Activated B cell treated with CpG ODN at 0.5 μM for 24 hours (primary cell): ENCODE measurements around the gene LIG1. TPM values are rescaled to one million over a fixed set of nuclear protein-coding genes. Genes with fewer than 3 reads are reported as not detected.

Experiments used
- ATAC-seq: fragments of 200-7000 bp; cut with Tn5 transposase; one replicate; pipeline ENCODE4 v1.10.0; 2021; ENCODE audit warnings: low read depth, mild to moderate bottlenecking, moderate library complexity
- CTCF ChIA-PET: fragments of 350-600 bp; sonication (Branson Sonifier 250); formaldehyde crosslinking; loops from one replicate; lab custom pipeline; 2021; ENCODE audit warnings: antibody characterized with exemption; lab: Charles Lee
- POLR2A ChIA-PET: fragments of 350-600 bp; sonication (Branson Sonifier 250); formaldehyde crosslinking; loops from one replicate; lab custom pipeline; 2021; ENCODE audit warnings: antibody characterized with exemption; lab: Charles Lee
- DNase-seq: peaks from one replicate; pipeline ENCODE4 v3.0.0; 2022
- H3K27ac Mint-ChIP-seq: one replicate; pipeline ENCODE4 v1.8.0; 2020; ENCODE audit warnings: mixed read lengths
- H3K27me3 Mint-ChIP-seq: one replicate; pipeline ENCODE4 v1.8.0; 2021; ENCODE audit warnings: mixed read lengths
- H3K36me3 Mint-ChIP-seq: one replicate; pipeline ENCODE4 v1.8.0; 2021; ENCODE audit warnings: low read depth, mixed read lengths
- H3K4me1 Mint-ChIP-seq: one replicate; pipeline ENCODE4 v1.8.0; 2021; ENCODE audit warnings: mixed read lengths
- H3K4me3 Mint-ChIP-seq: one replicate; pipeline ENCODE4 v1.8.0; 2020; ENCODE audit warnings: mild to moderate bottlenecking, mixed read lengths
- H3K9me3 Mint-ChIP-seq: one replicate; pipeline ENCODE4 v1.8.0; 2020; ENCODE audit warnings: mixed read lengths
- intact Hi-C: fragments of 100-400 bp; cut with micrococcal nuclease; formaldehyde crosslinking; loops from one replicate; pipeline ENCODE4 v1.15.1; 2024
- total RNA-seq: library from RNA; stranded (reverse); gene quantifications from 2 replicates; pipeline ENCODE4 v1.2.3, GENCODE V29; 2022
- TF ChIP-seq, protein P1 (sequence below): fragments of 200-600 bp; IDR thresholded peaks from one replicate; pipeline ENCODE4 v1.8.0; 2022; ENCODE audit warnings: antibody characterized with exemption, mild to moderate bottlenecking

The LIG1 gene
- total RNA-seq, 1 donor from 2014 or later = 41.8 TPM

DNA sequence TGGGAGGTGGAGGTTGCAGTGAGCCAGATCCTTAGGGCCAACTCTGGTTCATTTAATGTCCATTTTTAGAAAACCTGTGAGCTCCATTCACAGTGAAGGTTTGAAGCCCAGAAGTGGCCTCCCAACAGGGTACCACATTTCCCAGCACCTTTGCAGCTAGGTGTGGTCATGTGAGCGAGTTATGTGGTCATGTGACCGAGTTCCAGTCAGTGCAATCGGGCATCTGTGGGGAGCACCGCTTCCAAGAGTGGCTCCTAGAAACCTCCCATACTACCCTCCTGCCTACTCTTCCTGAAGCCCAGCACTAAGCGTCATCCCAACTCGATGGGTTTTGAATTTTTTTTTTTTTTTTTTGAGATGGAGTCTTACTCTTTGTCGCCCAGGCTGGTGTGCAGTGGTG, 58.9 kb downstream of the LIG1 start:
- no peak for DNase-seq
- H3K27me3 Mint-ChIP-seq = no peaks in the 10 kb centered on the region
- POLR2A ChIA-PET = interaction anchor here (0.5 to 1.9 kb wide), 11 partner anchors 11 to 1817 kb away, joined by 3 to 7 read pairs (median 4); partner anchors contain the start of genes CARD8 and EMP3
- no peak for ATAC-seq
- no peak overlapping the region for H3K4me3 Mint-ChIP-seq
- intact Hi-C loops = no loop called here
- TF ChIP-seq, protein P1, sequence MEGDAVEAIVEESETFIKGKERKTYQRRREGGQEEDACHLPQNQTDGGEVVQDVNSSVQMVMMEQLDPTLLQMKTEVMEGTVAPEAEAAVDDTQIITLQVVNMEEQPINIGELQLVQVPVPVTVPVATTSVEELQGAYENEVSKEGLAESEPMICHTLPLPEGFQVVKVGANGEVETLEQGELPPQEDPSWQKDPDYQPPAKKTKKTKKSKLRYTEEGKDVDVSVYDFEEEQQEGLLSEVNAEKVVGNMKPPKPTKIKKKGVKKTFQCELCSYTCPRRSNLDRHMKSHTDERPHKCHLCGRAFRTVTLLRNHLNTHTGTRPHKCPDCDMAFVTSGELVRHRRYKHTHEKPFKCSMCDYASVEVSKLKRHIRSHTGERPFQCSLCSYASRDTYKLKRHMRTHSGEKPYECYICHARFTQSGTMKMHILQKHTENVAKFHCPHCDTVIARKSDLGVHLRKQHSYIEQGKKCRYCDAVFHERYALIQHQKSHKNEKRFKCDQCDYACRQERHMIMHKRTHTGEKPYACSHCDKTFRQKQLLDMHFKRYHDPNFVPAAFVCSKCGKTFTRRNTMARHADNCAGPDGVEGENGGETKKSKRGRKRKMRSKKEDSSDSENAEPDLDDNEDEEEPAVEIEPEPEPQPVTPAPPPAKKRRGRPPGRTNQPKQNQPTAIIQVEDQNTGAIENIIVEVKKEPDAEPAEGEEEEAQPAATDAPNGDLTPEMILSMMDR = no peak
- H3K4me1 Mint-ChIP-seq = peaks cover 16% of the 10 kb centered on the region
- peak overlapping the region; percentile 88 for H3K27ac Mint-ChIP-seq
- H3K9me3 Mint-ChIP-seq = no peaks in the 10 kb centered on the region
- peaks cover 13% of the 10 kb centered on the region for H3K36me3 Mint-ChIP-seq
- CTCF ChIA-PET = interaction anchor here (1.1 to 5.7 kb wide), 5 partner anchors 8 to 150 kb away, joined by 3 to 77 read pairs (median 6); no protein-coding TSS in a partner anchor

DNA sequence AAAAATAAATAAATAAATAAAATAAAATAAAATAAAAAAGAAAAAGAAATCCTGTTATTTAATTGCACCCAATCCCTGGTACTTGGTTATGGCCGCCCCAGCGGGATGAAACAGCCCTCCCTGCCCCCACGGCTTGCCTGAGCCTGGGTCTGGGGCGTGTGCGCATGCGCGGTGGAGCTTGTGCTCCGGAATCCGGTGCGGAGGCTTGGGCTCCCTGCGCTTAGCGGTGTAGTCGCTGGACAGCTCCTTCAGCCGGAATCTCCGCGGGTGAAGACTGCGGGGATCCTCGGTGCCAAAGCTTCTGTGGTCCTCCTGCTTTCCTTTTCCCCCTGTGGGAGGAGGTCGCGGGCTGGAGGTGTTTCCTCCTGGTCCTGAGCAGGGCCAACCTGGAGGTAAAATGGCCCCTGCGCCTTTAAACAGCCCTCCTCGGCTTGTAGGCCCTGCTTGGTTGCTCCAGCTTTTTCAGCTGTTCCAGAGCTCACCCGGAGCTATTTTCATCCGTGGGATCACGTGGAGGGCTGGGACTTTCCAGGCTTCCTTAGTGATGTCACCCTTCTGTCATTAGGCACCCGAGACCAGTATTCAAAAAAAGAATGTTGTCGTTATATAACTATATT, 59.7 kb downstream of the LIG1 start, which contains the start of gene PLA2G4C:
Gene PLA2G4C, minus strand, starts transcription at position 468 of the 617 bp plus-strand sequence. CDS start 4,288 bp downstream, outside the sequence.
- POLR2A ChIA-PET = interaction anchor here (0.6 to 1.9 kb wide), 15 partner anchors 8 to 1818 kb away, joined by 3 to 10 read pairs (median 4); partner anchors contain the start of genes CARD8, EMP3 and TMEM143
- Mint-ChIP-seq H3K27me3 (no peaks in the 10 kb centered on the region), H3K4me1 (peaks cover 16% of the 10 kb centered on the region), H3K27ac (peak within 1 kb of the TSS; percentile 88), H3K36me3 (peaks cover 9% of the 10 kb centered on the region), H3K9me3 (no peaks in the 10 kb centered on the region), H3K4me3 (peak within 1 kb of the TSS; percentile 86)
- intact Hi-C loops = no loop called here
- ATAC-seq (peak; percentile 85), DNase-seq (peak; percentile 77)
- TF ChIP-seq, protein P1 = no peak
- CTCF ChIA-PET = interaction anchor here (0.6 to 5.7 kb wide), 6 partner anchors 8 to 156 kb away, joined by 3 to 77 read pairs (median 4); no protein-coding TSS in a partner anchor

DNA sequence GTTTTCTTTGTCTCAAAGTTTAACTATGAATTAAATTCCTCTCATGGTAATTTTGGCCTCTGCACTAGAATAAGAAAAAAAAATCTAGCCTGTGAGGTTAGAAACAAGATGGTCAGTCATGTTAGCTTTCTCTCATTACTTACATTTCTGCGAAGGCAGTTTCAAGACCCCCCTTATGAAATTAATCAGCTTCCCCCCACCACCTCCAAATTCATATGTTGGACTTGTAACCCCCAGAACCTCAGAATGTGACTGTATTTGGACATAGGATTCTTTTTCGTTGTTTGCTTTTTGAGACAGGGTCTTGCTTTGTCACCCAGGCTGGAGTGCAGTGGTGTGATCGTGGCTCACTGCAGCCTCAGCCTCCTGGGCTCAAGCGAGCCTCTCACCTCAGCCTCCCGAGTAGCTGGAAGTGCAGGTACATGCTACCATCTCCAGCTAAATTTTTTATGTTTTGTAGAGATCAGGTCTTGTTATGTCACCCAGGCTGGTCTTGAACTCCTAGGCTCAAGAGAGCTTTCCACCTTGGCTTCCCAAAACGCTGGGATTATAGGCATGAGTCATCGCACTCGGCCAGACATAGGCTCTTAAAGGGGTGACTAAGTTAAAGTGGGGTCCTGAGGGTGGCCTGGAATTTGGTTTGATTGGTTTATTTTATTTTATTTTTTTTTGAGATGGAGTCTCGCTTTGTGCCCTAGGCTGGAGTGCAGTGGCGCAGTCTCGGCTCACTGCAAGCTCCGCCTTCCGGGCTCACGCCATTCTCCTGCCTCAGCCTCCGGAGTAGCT, 61.0 kb downstream of the LIG1 start:
- DNase-seq = no peak
- no peak for ATAC-seq
- intact Hi-C loops = no loop called here
- Mint-ChIP-seq H3K9me3 (no peaks in the 10 kb centered on the region), H3K27me3 (no peaks in the 10 kb centered on the region), H3K27ac (no peak overlapping the region), H3K4me3 (no peak overlapping the region), H3K36me3 (peaks cover 2% of the 10 kb centered on the region), H3K4me1 (peaks cover 16% of the 10 kb centered on the region)
- POLR2A ChIA-PET = interaction anchor here (1.0 to 1.8 kb wide), 2 partner anchors 94 to 95 kb away, joined by 3 to 10 read pairs; no protein-coding TSS in a partner anchor
- TF ChIP-seq, protein P1 = no peak
- CTCF ChIA-PET = interaction anchor here (1.3 to 5.7 kb wide), 3 partner anchors 11 to 152 kb away, joined by 3 to 77 read pairs (median 41); no protein-coding TSS in a partner anchor

DNA sequence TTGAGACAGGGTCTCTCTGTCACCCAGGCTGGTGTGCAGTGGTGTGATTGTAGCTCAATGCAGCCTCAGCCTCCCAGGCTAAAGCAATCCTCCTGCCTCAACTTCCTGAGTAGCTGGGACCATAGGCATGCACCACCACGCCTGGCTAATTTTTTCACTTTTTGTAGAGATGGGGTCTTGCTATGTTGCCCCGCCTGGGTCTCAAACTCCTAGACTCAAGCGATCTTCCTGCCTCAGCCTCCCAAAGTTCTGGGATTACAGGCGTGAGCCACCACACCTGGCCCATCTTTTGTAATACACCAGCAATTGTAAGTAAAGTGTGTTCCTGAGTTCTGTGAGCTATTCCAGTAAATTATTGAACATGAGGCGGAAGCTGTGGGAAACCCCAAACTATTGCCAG, 66.2 kb downstream of the LIG1 start:
- DNase-seq = no peak
- intact Hi-C loops = no loop called here
- H3K4me1 Mint-ChIP-seq = peaks cover 7% of the 10 kb centered on the region
- ChIA-PET POLR2A (no interaction called here), CTCF (interaction anchor here (0.8 kb wide), 1 partner anchor 140 kb away, joined by 3 read pairs; no protein-coding TSS in a partner anchor)
- H3K27ac Mint-ChIP-seq = no peak overlapping the region
- H3K9me3 Mint-ChIP-seq = no peaks in the 10 kb centered on the region
- H3K4me3 Mint-ChIP-seq = no peak overlapping the region
- no peaks in the 10 kb centered on the region for H3K27me3 Mint-ChIP-seq
- TF ChIP-seq, protein P1 = no peak
- no peak for ATAC-seq
- peaks cover 6% of the 10 kb centered on the region for H3K36me3 Mint-ChIP-seq
